Measurements from ENCODE around the gene PGLYRP2. TPM values are rescaled to one million over a fixed set of nuclear protein-coding genes. Genes with fewer than 3 reads are reported as not detected.

PGLYRP2 gene
- total and polyA plus RNA-seq, 2 donors (not counting 1 experiment from before 2014, with no cell fraction given), result not detected

- no peaks in the 10 kb centered on the region for H3K79me2 ChIP-seq (ENCODE audit: control insufficient read depth, insufficient read depth, low read length)
- H3K9ac ChIP-seq (ENCODE audit: insufficient read depth, low read length), result no peak overlapping the region
- no peak for TF ChIP-seq EZH2 (IDR thresholded peaks at IDR 0.05; ENCODE audit: low read length, missing control alignments)
- no peak for TF ChIP-seq CTCF (conservative IDR thresholded peaks at IDR 0.05 in 1 of 2, IDR thresholded peaks at IDR 0.05 in 1 of 2; ENCODE audit: low read depth in 1 of 2, low read length in 2 of 2)
Observed at GRCh38 chr19:15471639-15472101, 7.6 kb downstream of the PGLYRP2 start.

DNA sequence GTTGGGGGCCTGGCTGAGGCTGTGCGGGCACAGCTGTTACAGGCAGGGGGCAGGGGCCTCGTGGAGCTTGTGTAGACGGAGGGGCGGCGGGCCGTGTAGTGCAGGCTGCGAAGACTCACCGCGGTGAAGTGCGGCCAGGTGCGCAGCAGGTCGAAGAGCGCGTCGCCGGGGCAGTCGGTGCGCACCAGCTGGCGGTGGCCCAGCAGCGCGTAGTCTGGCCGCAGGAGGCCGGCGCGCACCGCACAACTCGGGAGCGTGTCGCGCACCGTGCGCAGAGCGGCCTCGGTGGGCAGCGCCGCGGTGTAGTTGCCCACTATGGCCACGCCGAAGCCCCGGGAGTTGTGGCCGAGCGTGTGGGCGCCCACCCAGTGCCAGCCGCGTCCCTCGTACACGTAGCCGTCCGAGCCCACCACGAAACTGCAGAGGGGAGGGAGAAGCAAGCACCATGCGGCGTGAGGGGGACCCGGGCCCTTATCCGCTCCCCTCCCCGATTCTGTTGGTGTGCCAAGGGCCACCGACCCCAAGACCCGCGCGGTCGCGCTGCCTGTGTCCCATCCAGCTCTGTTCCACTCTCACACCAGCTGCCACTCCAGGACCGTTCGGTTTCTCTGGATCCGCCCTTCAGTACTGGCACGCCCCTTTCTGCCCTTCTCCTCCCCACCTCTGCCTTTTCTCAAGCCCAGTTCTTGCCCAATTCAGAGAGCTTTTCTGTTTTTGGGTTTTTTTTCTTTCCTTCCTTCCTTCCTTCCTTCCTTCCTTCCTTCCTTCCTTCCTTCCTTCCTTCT lies 9.6 kb downstream of the PGLYRP2 start:
- Histone ChIP-seq H4K20me1 (ENCODE audit: control insufficient read depth, extremely low read depth, insufficient read depth, low read length) (no peaks in the 10 kb centered on the region), H3K27me3 (ENCODE audit: control insufficient read depth, insufficient read depth, low read length) (peaks cover 7% of the 10 kb centered on the region), H3K4me3 (replicated peaks in 1 of 4; ENCODE audit: control extremely low read depth in 1 of 4, insufficient read depth in 1 of 4, low read depth in 3 of 4, low read length in 4 of 4) (peak overlapping the region in 1 of 4 experiments; percentile 12), H3K4me1 (ENCODE audit: control insufficient read depth, extremely low read depth, insufficient read depth, low read length) (no peaks in the 10 kb centered on the region), H2AFZ (ENCODE audit: low read length) (no peak overlapping the region), H3K36me3 (ENCODE audit: control insufficient read depth, insufficient read depth, low read length) (no peaks in the 10 kb centered on the region), H3K79me2 (ENCODE audit: control insufficient read depth, insufficient read depth, low read length) (no peaks in the 10 kb centered on the region), H3K9me3 (ENCODE audit: control insufficient read depth, insufficient read depth, low read depth, low read length) (no peaks in the 10 kb centered on the region), H3K9ac (ENCODE audit: insufficient read depth, low read length) (no peak overlapping the region), H3K27ac (ENCODE audit: insufficient read depth, low read length) (no peak overlapping the region), H3K4me2 (ENCODE audit: extremely low read depth, insufficient read depth, low read length) (peak overlapping the region; percentile 25)
- TF ChIP-seq CTCF (conservative IDR thresholded peaks at IDR 0.05 in 1 of 2, IDR thresholded peaks at IDR 0.05 in 1 of 2; ENCODE audit: low read depth in 1 of 2, low read length in 2 of 2), result no peak
- no peak for TF ChIP-seq EZH2 (IDR thresholded peaks at IDR 0.05; ENCODE audit: low read length, missing control alignments)
- no peak for DNase-seq (ENCODE audit: low read depth in 2 of 2)

More at GRCh38 chr19:15471639-15472101, 7.6 kb downstream of the PGLYRP2 start:
- Histone ChIP-seq H2AFZ (ENCODE audit: low read length) (no peak overlapping the region), H3K4me2 (ENCODE audit: extremely low read depth, insufficient read depth, low read length) (no peak overlapping the region), H3K27me3 (ENCODE audit: control insufficient read depth, insufficient read depth, low read length) (peaks cover 7% of the 10 kb centered on the region), H4K20me1 (ENCODE audit: control insufficient read depth, extremely low read depth, insufficient read depth, low read length) (no peaks in the 10 kb centered on the region), H3K4me3 (replicated peaks in 1 of 4; ENCODE audit: control extremely low read depth in 1 of 4, insufficient read depth in 1 of 4, low read depth in 3 of 4, low read length in 4 of 4) (no peak overlapping the region), H3K36me3 (ENCODE audit: control insufficient read depth, insufficient read depth, low read length) (no peaks in the 10 kb centered on the region), H3K27ac (ENCODE audit: insufficient read depth, low read length) (no peak overlapping the region), H3K9me3 (ENCODE audit: control insufficient read depth, insufficient read depth, low read depth, low read length) (no peaks in the 10 kb centered on the region), H3K4me1 (ENCODE audit: control insufficient read depth, extremely low read depth, insufficient read depth, low read length) (no peaks in the 10 kb centered on the region)
- DNase-seq (ENCODE audit: low read depth in 2 of 2), result no peak

DNA sequence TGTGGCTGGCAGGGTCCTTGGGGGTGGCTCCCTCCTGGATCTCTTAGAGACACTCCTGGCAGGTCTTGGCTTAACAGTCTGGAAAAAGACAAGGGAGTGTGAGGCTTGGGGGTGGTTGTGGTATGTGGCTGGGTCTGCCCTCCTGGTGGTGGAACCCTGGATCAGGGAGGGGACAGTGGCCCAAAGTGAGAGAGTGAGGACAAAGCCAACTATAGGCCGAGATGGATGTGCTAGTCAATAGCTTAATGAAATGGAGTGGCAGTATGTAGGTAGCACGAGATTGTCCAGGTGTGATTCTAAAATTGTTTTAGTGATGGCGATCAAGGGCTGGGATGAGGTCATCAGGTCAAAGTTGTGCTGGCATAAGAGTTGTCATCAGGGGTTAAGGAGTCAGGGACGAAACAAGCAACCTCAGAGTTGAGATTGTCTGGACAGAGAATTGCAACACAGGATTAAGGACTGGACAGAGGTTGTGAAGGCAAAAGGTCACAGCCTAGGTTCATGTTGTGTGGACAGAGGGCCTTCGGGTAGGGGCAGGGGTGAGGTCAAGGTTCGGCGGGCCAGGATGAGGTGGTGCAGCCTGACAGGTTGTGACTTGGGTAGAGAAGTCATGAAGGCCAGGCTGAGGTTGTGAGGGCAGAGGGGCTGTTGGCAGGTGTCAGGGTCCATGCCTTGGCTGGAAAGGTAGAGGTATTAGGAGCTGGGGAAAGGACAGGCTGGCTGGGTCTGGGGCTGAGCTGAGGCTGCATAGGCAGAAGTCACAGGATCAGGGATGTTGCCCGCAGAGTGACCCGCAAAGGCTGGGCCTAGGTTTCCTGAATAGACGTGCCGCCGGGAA lies 10.4 kb downstream of the PGLYRP2 start:
- H3K79me2 ChIP-seq (ENCODE audit: control insufficient read depth, insufficient read depth, low read length), result no peaks in the 10 kb centered on the region
- H4K20me1 ChIP-seq (ENCODE audit: control insufficient read depth, extremely low read depth, insufficient read depth, low read length), result no peaks in the 10 kb centered on the region
- H3K36me3 ChIP-seq (ENCODE audit: control insufficient read depth, insufficient read depth, low read length), result no peaks in the 10 kb centered on the region
- H3K4me2 ChIP-seq (ENCODE audit: extremely low read depth, insufficient read depth, low read length), result no peak overlapping the region
- H3K4me1 ChIP-seq (ENCODE audit: control insufficient read depth, extremely low read depth, insufficient read depth, low read length), result no peaks in the 10 kb centered on the region
- TF ChIP-seq CTCF (conservative IDR thresholded peaks at IDR 0.05 in 1 of 2, IDR thresholded peaks at IDR 0.05 in 1 of 2; ENCODE audit: low read depth in 1 of 2, low read length in 2 of 2) (no peak), EZH2 (IDR thresholded peaks at IDR 0.05; ENCODE audit: low read length, missing control alignments) (no peak)
- no peak for DNase-seq (ENCODE audit: low read depth in 2 of 2)
- no peak overlapping the region for H2AFZ ChIP-seq (ENCODE audit: low read length)
- no peaks in the 10 kb centered on the region for H3K9me3 ChIP-seq (ENCODE audit: control insufficient read depth, insufficient read depth, low read depth, low read length)
- H3K9ac ChIP-seq (ENCODE audit: insufficient read depth, low read length), result no peak overlapping the region
- no peak overlapping the region for H3K27ac ChIP-seq (ENCODE audit: insufficient read depth, low read length)
- H3K4me3 ChIP-seq (replicated peaks in 1 of 4; ENCODE audit: control extremely low read depth in 1 of 4, insufficient read depth in 1 of 4, low read depth in 3 of 4, low read length in 4 of 4), result no peak overlapping the region
- H3K27me3 ChIP-seq (ENCODE audit: control insufficient read depth, insufficient read depth, low read length), result peaks cover 7% of the 10 kb centered on the region

Data from fibroblast of lung (primary cell).